Measurements from ENCODE around the gene ODF2. TPM values are rescaled to one million over a fixed set of nuclear protein-coding genes. Genes with fewer than 3 reads are reported as not detected.

ODF2 gene
- total and polyA plus RNA-seq, 2 experiments from 2014 or later = 17.5 to 26.9 TPM

- no peak for TF ChIP-seq ZNF462 (CRISPR knock-in tag; IDR thresholded peaks at IDR 0.05)
- no peak for TF ChIP-seq ZNF331 (CRISPR knock-in tag; IDR thresholded peaks at IDR 0.05; ENCODE audit: low read depth)
Measured at GRCh38 chr9:128473104-128473503, 17.3 kb downstream of the ODF2 start (continued).

- H2AFZ ChIP-seq = no peak overlapping the region
- peaks cover 10% of the 10 kb centered on the region; the same call in 1 of the 2 replicates for H3K36me3 ChIP-seq (ENCODE audit: insufficient read depth)
- Mint-ChIP-seq H3K4me3 (no peak overlapping the region), H3K4me1 (peaks cover 8% of the 10 kb centered on the region), H3K9me3 (no peaks in the 10 kb centered on the region), H3K27me3 (ENCODE audit: insufficient read depth, low read depth, poor library complexity) (peaks cover 8% of the 10 kb centered on the region), H3K36me3 (ENCODE audit: low read depth) (peaks cover 21% of the 10 kb centered on the region), H3K27ac (no peak overlapping the region)
- no peaks in the 10 kb centered on the region for H3K27me3 ChIP-seq (ENCODE audit: insufficient read depth)
- H3K27ac ChIP-seq (ENCODE audit: low read depth) = no peak overlapping the region
- ATAC-seq (no peak), DNase-seq (ENCODE audit: low spot score) (no peak)
- no peak overlapping the region for H3K4me3 ChIP-seq
- peaks cover 3% of the 10 kb centered on the region; the same call in 1 of the 2 replicates for H4K20me1 ChIP-seq (replicated peaks; ENCODE audit: insufficient read depth)
- H3F3A ChIP-seq (replicated peaks; ENCODE audit: low read depth) = no peaks in the 10 kb centered on the region
- no peak overlapping the region for H3K4me2 ChIP-seq
- H3K4me1 ChIP-seq (ENCODE audit: insufficient read depth) = no peaks in the 10 kb centered on the region
- no peaks in the 10 kb centered on the region for H3K79me2 ChIP-seq (replicated peaks; ENCODE audit: insufficient read depth)
- no peaks in the 10 kb centered on the region for H3K9me2 ChIP-seq (ENCODE audit: insufficient read depth)
- TF ChIP-seq ZNF331 (CRISPR knock-in tag; IDR thresholded peaks at IDR 0.05; ENCODE audit: low read depth) (no peak), CTCF (conservative IDR thresholded peaks at IDR 0.05; ENCODE audit: low read depth in 2 of 2) (no peak), NANOG (IDR thresholded peaks at IDR 0.05; ENCODE audit: borderline replicate concordance) (no peak), ZNF114 (CRISPR knock-in tag; IDR thresholded peaks at IDR 0.05) (no peak), ZNF462 (CRISPR knock-in tag; IDR thresholded peaks at IDR 0.05) (no peak), JUNB (IDR thresholded peaks at IDR 0.05; ENCODE audit: unreplicated experiment) (no peak), EZH2 (IDR thresholded peaks at IDR 0.05; ENCODE audit: low read depth, unreplicated experiment) (no peak)
Measured at GRCh38 chr9:128475867-128476266, 20.1 kb downstream of the ODF2 start.

All from GM23338 (cell line).